HUES6 (cell line): ENCODE results near the gene MEG3.

ENCODE experiments used
- H3K27ac ChIP-seq: 2 replicates; pipeline ENCODE4 v1.7.0; 2013; ENCODE audit warnings: low read depth, mild to moderate bottlenecking, low read length, inconsistent platforms
- H3K27me3 ChIP-seq: 2 replicates; pipeline ENCODE4 v1.6.1; 2013; ENCODE audit warnings: low read length; ENCODE audit not compliant: control insufficient read depth, insufficient read depth
- H3K36me3 ChIP-seq: 2 replicates; pipeline ENCODE4 v1.6.1; 2013; ENCODE audit warnings: low read length; ENCODE audit not compliant: control insufficient read depth, insufficient read depth
- H3K4me1 ChIP-seq: 2 replicates; pipeline ENCODE4 v1.6.1; 2013; ENCODE audit warnings: low read length; ENCODE audit not compliant: control insufficient read depth, insufficient read depth
- H3K4me3 ChIP-seq: 2 replicates; pipeline ENCODE4 v1.5.1; 2013; ENCODE audit warnings: low read depth, low read length
- H3K9ac ChIP-seq: one replicate; pipeline ENCODE4 v1.6.1; 2013; ENCODE audit warnings: mild to moderate bottlenecking, low read length
- H3K9me3 ChIP-seq: 2 replicates; pipeline ENCODE4 v1.6.1; 2013; ENCODE audit warnings: low read depth, low read length; ENCODE audit not compliant: control insufficient read depth, insufficient read depth

The MEG3 gene

DNA sequence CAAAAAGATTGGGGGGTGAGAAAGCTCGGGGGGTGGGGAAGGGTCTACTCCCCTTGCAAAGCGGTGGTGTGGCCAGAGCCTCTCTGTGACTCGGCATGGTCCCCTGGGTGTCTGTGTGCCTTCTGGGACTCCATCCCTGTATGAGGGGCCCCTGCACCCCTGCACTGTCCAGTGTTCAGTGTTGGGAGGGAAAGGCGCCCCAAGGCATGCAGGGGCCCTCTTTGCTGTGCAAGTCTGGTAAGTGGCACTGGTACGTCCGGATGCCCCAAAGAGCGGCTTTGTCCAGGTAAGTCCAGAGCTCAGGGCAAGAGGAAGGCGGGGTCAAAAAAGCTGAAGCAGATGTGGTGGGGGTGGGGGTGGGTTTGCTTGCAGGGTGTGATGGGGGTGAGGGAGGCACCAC, 53.9 kb downstream of the MEG3 start:
- Histone ChIP-seq H3K27ac (no peak overlapping the region), H3K4me3 (no peak overlapping the region), H3K36me3 (peaks cover 34% of the 10 kb centered on the region), H3K9ac (no peak overlapping the region), H3K9me3 (peaks cover 23% of the 10 kb centered on the region), H3K4me1 (no peaks in the 10 kb centered on the region), H3K27me3 (no peaks in the 10 kb centered on the region)

DNA sequence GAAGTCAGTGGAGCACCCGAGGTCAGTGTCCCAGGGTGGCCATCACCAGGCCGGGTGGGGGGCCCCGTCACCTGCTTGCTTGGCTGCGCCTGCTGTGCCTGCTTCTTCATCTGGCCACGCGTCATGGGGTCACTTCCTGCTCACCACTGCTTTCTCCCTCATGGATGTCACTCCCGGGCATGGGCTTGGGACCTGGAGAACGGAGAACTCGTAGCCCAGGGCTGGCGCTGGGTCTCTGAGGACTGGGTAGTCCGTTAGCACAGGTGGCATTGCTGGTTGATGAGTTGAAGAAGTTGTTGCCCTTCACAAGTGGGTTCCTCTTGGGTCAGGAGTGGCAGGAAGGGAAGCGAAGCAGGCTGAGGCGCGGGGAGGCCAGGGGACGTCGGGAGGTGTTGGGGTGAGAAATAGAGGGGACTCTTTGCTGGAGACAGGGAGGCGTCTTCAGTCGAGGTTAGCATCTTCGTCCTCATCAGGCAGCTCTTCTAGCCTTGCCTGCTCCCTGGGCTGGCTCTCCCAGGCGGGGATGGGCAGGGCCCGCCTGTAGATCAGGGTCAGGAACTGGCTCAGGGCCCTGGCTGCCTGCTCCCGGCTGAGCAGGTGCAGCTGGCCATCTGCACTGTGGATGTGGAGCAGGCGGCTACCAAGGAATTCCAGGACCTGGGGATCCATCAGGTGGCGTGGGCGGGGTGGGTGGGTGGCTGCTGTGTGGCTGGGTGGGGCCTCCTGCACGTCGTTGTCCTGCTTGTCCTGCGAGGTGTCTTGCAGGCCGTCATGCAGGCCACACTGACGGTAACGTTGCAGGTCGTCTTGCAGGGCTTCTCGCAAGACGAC, 54.6 kb downstream of the MEG3 start:
- no peak overlapping the region for H3K27ac ChIP-seq
- H3K4me3 ChIP-seq = no peak overlapping the region
- peaks cover 34% of the 10 kb centered on the region for H3K36me3 ChIP-seq
- H3K4me1 ChIP-seq = no peaks in the 10 kb centered on the region
- peaks cover 23% of the 10 kb centered on the region for H3K9me3 ChIP-seq
- no peak overlapping the region for H3K9ac ChIP-seq
- no peaks in the 10 kb centered on the region for H3K27me3 ChIP-seq

DNA sequence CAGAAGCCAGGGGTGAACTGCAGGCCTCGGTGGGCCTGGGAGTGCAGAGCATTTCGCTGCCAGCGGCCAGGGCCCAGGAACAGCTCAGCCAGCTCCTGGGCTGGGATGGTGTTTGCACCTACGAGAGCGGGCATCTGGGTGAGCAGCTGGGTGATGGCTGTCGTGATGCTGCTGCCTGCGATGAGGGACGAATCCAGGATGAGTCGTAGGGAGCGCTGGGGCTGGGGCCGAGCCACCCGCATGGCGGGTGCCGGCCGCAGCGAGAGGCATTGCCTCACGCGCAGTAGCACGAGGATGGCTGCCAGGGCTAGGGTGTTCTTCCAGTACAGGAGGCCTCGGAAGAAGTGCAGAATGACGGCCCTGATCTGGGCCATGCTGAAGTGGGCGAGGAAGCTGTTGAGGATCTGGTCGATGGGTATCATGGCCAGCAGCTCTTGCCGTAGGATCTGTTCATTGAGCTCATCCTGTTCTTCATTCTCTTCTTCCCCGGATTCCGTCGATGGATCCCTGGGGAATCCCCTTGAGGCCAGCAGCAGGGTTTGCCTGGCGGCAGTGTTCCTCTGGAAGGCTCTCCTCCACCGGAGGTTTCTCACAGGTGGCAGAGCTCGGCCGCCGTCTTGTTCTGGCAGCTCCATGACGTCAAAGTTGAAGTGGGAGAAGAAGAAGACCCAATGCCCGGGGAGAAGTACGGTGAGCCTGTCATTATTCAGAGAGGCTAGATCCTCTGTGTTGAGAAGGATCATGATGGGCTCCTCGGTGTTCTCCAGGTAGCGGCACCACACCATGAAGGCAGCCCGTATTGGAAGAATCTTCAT, 55.5 kb downstream of the MEG3 start:
- H3K27me3 ChIP-seq = no peaks in the 10 kb centered on the region
- no peak overlapping the region for H3K4me3 ChIP-seq
- no peak overlapping the region for H3K9ac ChIP-seq
- H3K36me3 ChIP-seq = peaks cover 30% of the 10 kb centered on the region
- peaks cover 23% of the 10 kb centered on the region for H3K9me3 ChIP-seq
- no peak overlapping the region for H3K27ac ChIP-seq
- H3K4me1 ChIP-seq = no peaks in the 10 kb centered on the region

GRCh38 chr14:100882026-100882967, 56.4 kb downstream of the MEG3 start:
- Histone ChIP-seq H3K4me3 (no peak overlapping the region), H3K36me3 (peaks cover 30% of the 10 kb centered on the region), H3K27ac (no peak overlapping the region), H3K9ac (no peak overlapping the region), H3K27me3 (no peaks in the 10 kb centered on the region), H3K4me1 (no peaks in the 10 kb centered on the region), H3K9me3 (peaks cover 23% of the 10 kb centered on the region)

DNA sequence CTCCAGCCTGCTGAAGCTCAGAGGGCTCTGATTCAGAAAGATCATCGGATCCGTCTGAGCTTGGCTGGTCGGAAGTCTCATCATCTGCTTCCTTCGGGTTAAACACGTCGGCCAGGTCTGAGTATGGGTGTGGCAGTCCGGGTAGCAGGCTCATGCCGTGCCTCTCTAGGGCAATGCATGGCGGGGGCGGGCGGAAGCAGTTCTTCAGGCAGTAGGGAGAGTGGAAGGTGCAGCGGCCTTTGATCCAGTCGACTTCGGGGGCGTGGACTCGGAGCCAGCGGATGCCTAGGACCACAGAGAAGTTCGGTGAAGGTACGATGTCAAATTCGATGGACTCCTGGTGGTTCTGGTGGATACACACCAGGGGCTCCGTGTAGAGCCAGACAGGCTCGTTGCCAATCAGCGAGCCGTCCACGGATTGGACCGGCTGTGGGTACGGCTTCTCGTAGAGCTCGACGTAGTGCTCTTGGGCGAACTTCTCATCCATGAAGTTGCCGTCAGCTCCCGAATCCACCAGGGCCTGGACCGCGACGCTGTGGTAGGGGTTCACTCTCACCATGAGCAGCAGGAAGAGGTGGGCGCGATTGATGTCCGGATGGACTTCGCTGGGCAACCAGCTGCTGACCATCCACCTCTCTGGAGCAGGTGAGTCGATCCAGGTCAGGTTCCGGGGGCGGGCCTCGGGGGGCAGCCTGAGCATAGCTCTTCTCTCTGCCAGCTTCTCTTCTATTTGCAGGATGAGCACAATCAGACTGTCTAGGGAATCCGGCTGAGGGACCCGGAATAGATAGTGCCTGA, 57.3 kb downstream of the MEG3 start:
- Histone ChIP-seq H3K27ac (no peak overlapping the region), H3K27me3 (no peaks in the 10 kb centered on the region), H3K9ac (no peak overlapping the region), H3K4me1 (no peaks in the 10 kb centered on the region), H3K36me3 (peaks cover 30% of the 10 kb centered on the region), H3K9me3 (peaks cover 23% of the 10 kb centered on the region), H3K4me3 (no peak overlapping the region)

- peaks cover 23% of the 10 kb centered on the region for H3K9me3 ChIP-seq
- H3K4me3 ChIP-seq = no peak overlapping the region
- H3K27me3 ChIP-seq = no peaks in the 10 kb centered on the region
- no peak overlapping the region for H3K27ac ChIP-seq
- no peak overlapping the region for H3K9ac ChIP-seq
- H3K36me3 ChIP-seq = peaks cover 30% of the 10 kb centered on the region
- H3K4me1 ChIP-seq = no peaks in the 10 kb centered on the region
Observed at GRCh38 chr14:100883789-100884101, 57.8 kb downstream of the MEG3 start.

DNA sequence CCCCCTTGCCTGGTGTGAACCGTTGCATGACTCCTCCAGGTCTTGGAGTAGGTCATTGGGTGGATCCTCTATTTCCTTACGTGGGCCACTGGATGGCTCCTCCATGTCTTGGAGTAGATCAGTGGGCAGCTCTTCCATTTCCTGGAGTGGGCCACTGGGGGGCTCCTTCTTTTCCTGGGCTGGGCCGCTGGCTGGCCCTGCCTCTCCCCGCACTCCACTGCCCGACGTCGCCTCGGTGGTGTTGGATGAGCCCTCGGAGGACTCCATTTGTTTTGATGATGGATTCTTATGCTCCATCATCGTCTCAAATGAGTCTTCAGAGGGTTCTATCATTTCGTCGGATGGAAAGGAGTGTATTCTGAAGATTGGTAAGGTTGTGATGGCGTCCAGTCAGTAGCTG, 58.5 kb downstream of the MEG3 start:
- Histone ChIP-seq H3K27ac (no peak overlapping the region), H3K4me1 (no peaks in the 10 kb centered on the region), H3K9ac (no peak overlapping the region), H3K4me3 (no peak overlapping the region), H3K27me3 (no peaks in the 10 kb centered on the region), H3K9me3 (peaks cover 23% of the 10 kb centered on the region), H3K36me3 (peaks cover 35% of the 10 kb centered on the region)

DNA sequence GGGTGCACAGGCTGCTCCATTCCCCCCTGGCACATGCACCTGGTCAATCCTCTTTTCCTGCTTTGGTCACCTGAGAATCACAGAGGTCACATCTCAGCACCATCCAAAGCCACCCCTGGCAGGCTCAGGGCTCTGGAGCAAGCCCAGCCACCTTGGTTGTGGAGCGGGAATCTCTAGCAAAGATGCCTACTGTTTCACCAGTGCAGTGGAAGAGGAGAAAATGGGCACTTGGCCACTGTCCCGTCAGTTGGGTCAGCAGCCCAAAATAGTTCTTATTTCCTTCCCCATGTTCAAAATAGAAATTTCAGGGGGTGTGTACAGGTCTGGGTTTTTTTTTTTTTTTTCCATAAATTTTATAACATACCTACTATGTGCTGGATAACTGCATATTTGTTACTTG, 59.3 kb downstream of the MEG3 start:
- H3K4me3 ChIP-seq = no peak overlapping the region
- H3K9ac ChIP-seq = no peak overlapping the region
- no peak overlapping the region for H3K27ac ChIP-seq
- no peaks in the 10 kb centered on the region for H3K27me3 ChIP-seq
- no peaks in the 10 kb centered on the region for H3K4me1 ChIP-seq
- H3K36me3 ChIP-seq = peaks cover 39% of the 10 kb centered on the region
- peaks cover 23% of the 10 kb centered on the region for H3K9me3 ChIP-seq

GRCh38 chr14:100885617-100886016, 59.7 kb downstream of the MEG3 start:
- Histone ChIP-seq H3K9ac (no peak overlapping the region), H3K4me1 (no peaks in the 10 kb centered on the region), H3K9me3 (peaks cover 23% of the 10 kb centered on the region), H3K36me3 (peaks cover 37% of the 10 kb centered on the region), H3K27me3 (no peaks in the 10 kb centered on the region), H3K27ac (no peak overlapping the region), H3K4me3 (no peak overlapping the region)

DNA sequence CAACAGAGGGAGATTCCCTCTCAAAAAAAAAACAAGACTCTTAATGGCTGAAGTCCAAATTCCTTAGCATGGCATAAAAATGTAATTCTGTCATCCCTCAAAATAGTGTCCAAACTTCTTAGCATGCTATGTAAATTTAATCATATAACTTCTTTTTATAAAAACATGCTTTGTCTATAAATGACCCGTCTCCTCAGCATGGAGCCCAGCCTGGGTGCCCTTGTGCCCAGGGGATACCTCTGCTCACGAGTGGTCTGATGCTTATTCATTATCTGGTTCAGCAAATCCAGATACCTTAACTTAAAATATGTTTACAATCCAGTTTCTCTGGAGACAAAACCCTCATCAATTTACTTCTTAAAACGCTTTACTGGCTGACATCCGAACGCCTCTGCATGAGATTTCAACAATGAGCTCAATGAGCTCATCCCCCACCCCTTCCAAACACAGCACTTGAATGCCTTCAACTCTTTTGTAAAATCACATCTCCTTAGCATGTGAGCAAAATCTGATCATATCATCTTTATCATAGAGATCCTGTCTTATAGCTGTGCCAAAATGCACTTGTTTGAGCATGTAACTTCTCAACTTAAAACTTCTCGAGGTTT, 61.9 kb downstream of the MEG3 start:
- Histone ChIP-seq H3K36me3 (peaks cover 26% of the 10 kb centered on the region), H3K27me3 (no peaks in the 10 kb centered on the region), H3K4me3 (no peak overlapping the region), H3K9ac (no peak overlapping the region), H3K9me3 (peaks cover 8% of the 10 kb centered on the region; the same call in 1 of the 2 replicates), H3K27ac (no peak overlapping the region), H3K4me1 (no peaks in the 10 kb centered on the region)
